SK-N-DZ (cell line): ENCODE results near the gene ZGLP1.
A peak's percentile ranks its signal among the peaks of the same experiment; 100 is the strongest.
"Not testable (repeated sequence)": the region's sequence is repeated elsewhere in the genome, so short reads cannot be mapped to it uniquely, and the experiment has no call there.

Experiments used
- DNase-seq: peaks from one replicate; pipeline ENCODE4 v3.0.0-alpha.2; 2015; ENCODE audit warnings: low spot score

Gene ZGLP1

GRCh38 chr19:10295305-10295846 lies 14.2 kb downstream of the ZGLP1 start:
- DNase-seq: no peak

GRCh38 chr19:10294368-10294697 lies 15.3 kb downstream of the ZGLP1 start:
- no peak for DNase-seq

GRCh38 chr19:10293637-10294367 lies 15.8 kb downstream of the ZGLP1 start:
- DNase-seq: no peak

GRCh38 chr19:10292789-10293636 lies 16.6 kb downstream of the ZGLP1 start:
- DNase-seq: no peak

- peak; percentile 59 for DNase-seq
These were observed 17.3 kb downstream of the ZGLP1 start for GRCh38 chr19:10292206-10292788.

- no peak for DNase-seq
These were observed 17.9 kb downstream of the ZGLP1 start for GRCh38 chr19:10291554-10292205.

GRCh38 chr19:10290876-10291553 lies 18.6 kb downstream of the ZGLP1 start:
- DNase-seq: no peak

GRCh38 chr19:10290357-10290875 lies 19.2 kb downstream of the ZGLP1 start:
- DNase-seq: no peak

- no peak for DNase-seq
These were observed 19.7 kb downstream of the ZGLP1 start, which contains the start of gene ICAM5 for GRCh38 chr19:10289836-10290356. Gene ICAM5, plus strand, starts transcription at chr19:10289952. Its CDS starts 92 bp downstream, at chr19:10290044.

- peak; percentile 37 for DNase-seq
These were observed 20.3 kb downstream of the ZGLP1 start for GRCh38 chr19:10289167-10289835.

- peak; percentile 53 for DNase-seq
These were observed 20.9 kb downstream of the ZGLP1 start for GRCh38 chr19:10288662-10289166.

GRCh38 chr19:10286803-10287737 lies 22.5 kb downstream of the ZGLP1 start, which contains the start of gene ICAM4:
Gene ICAM4, plus strand, starts transcription at chr19:10286955. Its CDS starts 58 bp downstream, at chr19:10287013.
- DNase-seq: no peak

- no peak for DNase-seq
These were observed 24.2 kb downstream of the ZGLP1 start for GRCh38 chr19:10285393-10285792.

GRCh38 chr19:10284960-10285278 lies 24.7 kb downstream of the ZGLP1 start:
- DNase-seq: no peak

GRCh38 chr19:10284065-10284959 lies 25.3 kb downstream of the ZGLP1 start:
- DNase-seq: no peak

GRCh38 chr19:10283301-10284064 lies 26.1 kb downstream of the ZGLP1 start:
- DNase-seq: no peak

GRCh38 chr19:10282043-10282442 lies 27.6 kb downstream of the ZGLP1 start:
- DNase-seq: not testable (repeated sequence)
